Right hindlimb (tissue), 1 donor: Measurements from ENCODE around the gene TMEM138.
"Not testable (repeated sequence)": the region's sequence is repeated elsewhere in the genome, so short reads cannot be mapped to it uniquely, and the experiment has no call there.

Experiments used
- DNase-seq: peaks from one replicate; pipeline ENCODE4 v3.0.0-alpha.2; 2018

The TMEM138 gene

GRCh38 chr11:61367406-61367805, 5.2 kb downstream of the TMEM138 start:
- DNase-seq: no peak

GRCh38 chr11:61368646-61369045, 6.5 kb downstream of the TMEM138 start:
- DNase-seq: no peak

DNA sequence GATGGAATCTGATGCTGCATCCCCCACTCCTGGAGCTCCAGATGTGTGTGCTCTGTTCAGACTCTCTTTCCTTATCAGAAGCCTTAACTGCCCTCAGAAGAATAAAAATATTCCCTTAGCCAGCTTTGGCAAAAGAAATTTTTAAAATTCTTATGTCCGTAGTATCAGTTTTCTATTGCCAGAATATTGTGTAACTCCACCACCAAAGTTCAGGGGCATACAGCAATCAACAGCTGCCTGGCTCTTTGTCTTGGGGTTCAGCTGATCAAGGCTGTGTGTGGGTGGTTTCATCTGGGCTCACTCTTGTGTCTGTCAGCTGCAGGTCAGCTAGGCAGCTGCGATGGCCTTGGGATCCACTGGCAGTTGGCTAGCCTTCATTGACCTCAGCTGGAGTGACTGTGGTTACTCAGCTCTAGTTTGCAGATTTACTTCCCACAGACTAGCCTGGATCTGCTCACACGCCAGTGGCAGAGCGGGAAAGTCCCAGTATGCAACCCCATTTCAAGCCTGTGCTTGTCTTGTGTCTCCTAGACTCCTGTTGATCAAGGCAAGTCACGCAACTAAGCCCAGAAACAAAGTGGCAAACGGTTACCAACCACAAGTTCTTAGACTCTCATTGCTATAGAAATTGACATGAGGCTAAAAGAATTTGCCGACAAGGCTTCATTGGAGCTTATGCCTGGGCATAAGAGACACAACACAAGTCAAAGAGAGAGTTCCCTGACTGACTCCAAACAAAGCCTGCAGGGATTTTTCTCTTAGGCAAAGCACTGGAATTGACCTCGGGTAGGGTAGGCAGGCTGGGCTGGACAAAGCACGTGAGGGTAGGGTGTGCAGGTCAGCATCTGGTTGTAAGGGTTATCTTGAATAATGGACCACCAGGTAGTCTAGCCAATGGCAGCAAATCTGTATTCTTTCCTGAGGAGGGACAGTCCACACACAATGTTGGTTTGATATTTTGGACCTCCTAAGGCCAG, 7.5 kb downstream of the TMEM138 start:
- DNase-seq: no peak

DNA sequence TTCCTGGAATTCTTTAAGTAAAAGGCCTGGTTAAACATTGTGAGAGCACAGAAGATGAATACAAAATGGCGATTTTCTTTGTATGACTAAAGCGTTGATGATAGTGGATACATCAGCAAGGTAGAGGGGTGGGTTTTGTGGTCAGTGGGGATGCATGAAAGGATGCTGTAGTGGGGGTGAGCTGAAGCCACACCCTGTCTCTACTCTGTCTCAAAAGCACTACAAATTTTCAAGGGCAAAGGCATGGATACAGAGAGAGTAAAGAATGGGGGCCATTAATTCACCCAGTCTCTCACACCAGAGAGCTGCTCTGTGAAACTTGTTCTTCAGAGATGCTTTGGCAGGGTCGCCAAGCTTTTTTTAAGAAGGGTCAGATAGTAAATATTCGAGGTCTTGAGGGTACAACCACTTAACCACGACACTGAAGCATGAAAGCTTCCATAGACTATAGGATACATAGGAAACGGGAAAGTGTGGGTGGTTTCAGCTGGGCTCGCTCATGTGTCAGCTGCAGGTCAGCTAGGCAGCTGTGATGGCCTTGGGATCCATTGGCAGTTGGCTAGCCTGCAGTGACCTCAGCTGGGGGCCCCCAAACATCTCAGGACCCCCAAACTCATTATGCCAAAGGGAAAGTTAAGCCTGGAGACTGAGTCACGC, 8.3 kb downstream of the TMEM138 start:
- DNase-seq: no peak

GRCh38 chr11:61372659-61373420, 10.7 kb downstream of the TMEM138 start:
- no peak for DNase-seq

DNA sequence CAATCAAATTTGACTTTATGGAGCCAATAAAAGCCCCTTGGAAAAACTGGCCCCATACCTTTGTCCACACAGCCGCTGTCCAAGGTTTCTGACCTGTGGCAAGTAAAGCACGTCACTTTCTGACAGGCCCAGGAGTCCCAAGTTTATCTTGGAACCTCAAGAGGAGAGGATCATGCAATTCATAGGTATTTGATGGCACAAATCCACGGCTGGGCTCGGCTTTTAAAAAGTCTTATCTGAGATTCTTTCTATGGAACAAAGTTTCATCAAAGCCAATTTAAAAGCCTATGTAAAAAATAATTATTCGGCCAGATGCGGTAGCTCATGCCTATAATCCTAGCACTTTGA, 13.6 kb downstream of the TMEM138 start:
- DNase-seq: no peak

GRCh38 chr11:61377461-61378160, 15.4 kb downstream of the TMEM138 start:
- no peak for DNase-seq

DNA sequence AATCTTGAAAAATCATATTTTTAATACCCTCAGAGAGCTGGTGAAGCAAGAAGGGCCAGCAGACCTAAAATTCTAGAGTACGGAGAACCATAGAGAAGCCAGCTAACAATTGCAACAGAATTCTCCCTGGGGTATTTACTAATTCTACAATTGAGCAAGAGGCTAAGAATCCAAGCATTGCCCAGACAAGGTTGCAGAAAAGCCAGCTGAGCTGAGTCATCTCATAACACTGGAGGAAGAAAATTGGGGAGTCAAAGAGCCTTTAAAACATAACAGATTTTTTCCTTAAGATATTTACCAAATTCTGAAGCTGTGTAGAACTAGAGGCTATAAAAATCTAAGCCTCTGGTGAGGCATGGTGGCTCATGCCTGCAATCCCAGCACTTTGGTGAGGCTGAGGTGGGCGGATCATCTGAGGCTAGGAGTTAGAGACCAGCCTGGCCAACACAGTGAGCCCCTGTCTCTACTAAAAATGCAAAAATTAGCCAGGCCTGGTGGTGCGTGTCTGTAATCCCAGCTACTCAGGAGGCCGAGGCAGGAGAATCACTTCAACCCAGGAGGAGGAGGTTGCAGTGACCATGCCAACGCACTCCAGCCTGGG, 16.6 kb downstream of the TMEM138 start:
- no peak for DNase-seq

- DNase-seq: no peak
These were observed 18.7 kb downstream of the TMEM138 start for GRCh38 chr11:61380884-61381283.

DNA sequence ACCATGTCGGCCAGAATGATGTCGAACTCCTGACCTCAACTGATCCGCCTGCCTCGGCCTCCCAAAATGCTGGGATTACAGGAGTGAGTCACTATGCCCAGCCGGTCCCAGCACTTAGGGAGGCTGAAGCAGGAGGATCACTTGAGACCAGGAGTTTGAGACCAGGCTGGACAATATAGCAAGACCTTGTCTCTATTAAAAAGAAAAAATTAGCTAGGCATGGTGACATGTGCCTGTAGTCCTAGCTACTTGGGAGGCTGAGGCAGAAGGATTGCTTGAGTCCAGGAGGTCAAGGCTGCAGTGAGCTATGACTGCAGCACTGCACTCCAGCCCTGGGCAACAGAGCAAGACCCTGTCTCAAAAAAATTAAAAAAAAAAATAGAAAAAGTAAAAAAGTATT, 21.7 kb downstream of the TMEM138 start:
- DNase-seq: not testable (repeated sequence)

GRCh38 chr11:61384271-61385242, 22.4 kb downstream of the TMEM138 start:
- no peak for DNase-seq

GRCh38 chr11:61390161-61390560, 28.0 kb downstream of the TMEM138 start:
- DNase-seq: no peak

GRCh38 chr11:61392981-61393595, 30.9 kb downstream of the TMEM138 start:
- DNase-seq: no peak

DNA sequence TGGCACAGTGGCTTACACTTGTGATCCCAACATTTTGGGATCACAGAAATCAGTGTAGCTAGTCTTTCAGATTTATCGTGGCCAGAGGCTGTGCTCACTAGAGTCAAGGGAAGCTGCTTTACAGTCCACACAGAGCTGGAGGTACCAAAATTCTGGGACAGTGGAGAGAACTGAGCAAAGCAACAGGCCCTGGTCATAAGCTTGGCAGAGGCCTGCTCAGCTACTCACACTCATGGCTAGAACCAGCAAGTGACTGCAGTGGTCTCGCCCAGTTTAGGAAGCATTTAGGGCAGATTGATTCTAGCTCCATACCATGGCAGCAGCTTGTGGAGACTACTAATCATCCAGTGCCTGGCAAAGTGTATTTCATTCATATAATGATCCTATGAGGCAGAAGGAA, 39.0 kb downstream of the TMEM138 start:
- no peak for DNase-seq

DNA sequence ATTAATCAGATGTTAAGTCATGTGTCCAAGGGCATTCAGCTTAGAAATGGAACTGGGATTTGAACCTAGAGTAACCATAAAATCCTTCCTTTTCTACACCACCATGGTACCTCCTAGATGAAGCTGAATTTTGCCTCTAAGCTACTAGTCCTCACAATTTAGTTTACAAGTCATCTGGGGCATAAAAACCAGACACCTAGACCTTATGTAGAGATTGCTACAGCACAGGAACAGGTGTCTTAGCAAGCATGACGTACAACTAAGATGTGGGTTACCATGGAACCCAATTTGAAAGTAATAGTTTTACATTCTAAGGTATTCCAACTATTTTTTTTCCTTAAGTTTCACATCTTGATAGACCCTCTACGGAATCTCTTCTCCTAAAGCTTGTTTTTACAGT, 39.4 kb downstream of the TMEM138 start:
- DNase-seq: no peak

DNA sequence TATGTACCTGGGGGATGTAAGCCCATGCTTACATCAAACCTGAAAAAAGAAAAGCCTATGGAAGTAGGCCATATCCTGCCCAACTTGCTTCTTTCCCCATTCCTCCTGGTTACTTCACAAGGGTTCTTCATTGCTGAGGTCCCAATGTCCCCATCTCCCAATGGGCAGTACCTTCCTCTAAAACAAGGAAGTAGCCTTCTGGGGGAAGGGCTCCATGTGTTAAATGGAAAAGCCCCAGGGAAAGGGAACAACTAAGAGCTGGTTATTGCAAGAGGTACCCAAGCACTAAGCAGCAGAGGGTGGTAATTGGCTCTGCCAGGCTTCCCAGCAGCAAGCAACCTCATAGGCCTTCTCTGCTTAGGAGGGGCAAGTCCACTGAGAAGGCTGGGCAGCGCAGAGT, 41.5 kb downstream of the TMEM138 start:
- DNase-seq: no peak

- DNase-seq: no peak
These were observed 41.9 kb downstream of the TMEM138 start for GRCh38 chr11:61404103-61404502.

GRCh38 chr11:61404641-61405040, 42.5 kb downstream of the TMEM138 start:
- no peak for DNase-seq

GRCh38 chr11:61406067-61406466, 43.9 kb downstream of the TMEM138 start:
- DNase-seq: no peak

- DNase-seq: no peak
These were observed 45.0 kb downstream of the TMEM138 start for GRCh38 chr11:61406991-61407728.
